Measurements from ENCODE around the gene SLC22A23.

The SLC22A23 gene

GRCh38 chr6:3306848-3307247 lies 150.0 kb downstream of the SLC22A23 start:
- in situ Hi-C loops (cut with HindIII; ENCODE audit: low pct_ligation_motif_present, low pct_unique_long_range_greater_than_20kb, low sequenced_read_pairs) = no loop called here
- DNase-seq = no peak

GRCh38 chr6:3305831-3306230 lies 151.0 kb downstream of the SLC22A23 start:
- no peak for DNase-seq
- in situ Hi-C loops (cut with HindIII; ENCODE audit: low pct_ligation_motif_present, low pct_unique_long_range_greater_than_20kb, low sequenced_read_pairs) = no loop called here

- in situ Hi-C loops (cut with HindIII; ENCODE audit: low pct_ligation_motif_present, low pct_unique_long_range_greater_than_20kb, low sequenced_read_pairs) = no loop called here
- no peak for DNase-seq
Measured at GRCh38 chr6:3305216-3305565, 151.7 kb downstream of the SLC22A23 start.

- DNase-seq = no peak
- in situ Hi-C loops (cut with HindIII; ENCODE audit: low pct_ligation_motif_present, low pct_unique_long_range_greater_than_20kb, low sequenced_read_pairs) = no loop called here
Measured at GRCh38 chr6:3304500-3305215, 152.2 kb downstream of the SLC22A23 start.

GRCh38 chr6:3303795-3304411 lies 152.9 kb downstream of the SLC22A23 start:
- in situ Hi-C loops (cut with HindIII; ENCODE audit: low pct_ligation_motif_present, low pct_unique_long_range_greater_than_20kb, low sequenced_read_pairs) = no loop called here
- no peak for DNase-seq

GRCh38 chr6:3301506-3301905 lies 155.3 kb downstream of the SLC22A23 start:
- DNase-seq = no peak
- in situ Hi-C loops (cut with HindIII; ENCODE audit: low pct_ligation_motif_present, low pct_unique_long_range_greater_than_20kb, low sequenced_read_pairs) = no loop called here

- in situ Hi-C loops (cut with HindIII; ENCODE audit: low pct_ligation_motif_present, low pct_unique_long_range_greater_than_20kb, low sequenced_read_pairs) = no loop called here
- no peak for DNase-seq
Measured at GRCh38 chr6:3299221-3299620, 157.6 kb downstream of the SLC22A23 start.

- in situ Hi-C loops (cut with HindIII; ENCODE audit: low pct_ligation_motif_present, low pct_unique_long_range_greater_than_20kb, low sequenced_read_pairs) = no loop called here
Measured at GRCh38 chr6:3297909-3298308, 158.9 kb downstream of the SLC22A23 start.

GRCh38 chr6:3297006-3297405 lies 159.8 kb downstream of the SLC22A23 start:
- in situ Hi-C loops (cut with HindIII; ENCODE audit: low pct_ligation_motif_present, low pct_unique_long_range_greater_than_20kb, low sequenced_read_pairs) = no loop called here
- DNase-seq = no peak

More at GRCh38 chr6:3297909-3298308, 158.9 kb downstream of the SLC22A23 start:
- DNase-seq = no peak

- in situ Hi-C loops (cut with HindIII; ENCODE audit: low pct_ligation_motif_present, low pct_unique_long_range_greater_than_20kb, low sequenced_read_pairs) = no loop called here
- DNase-seq = no peak
Measured at GRCh38 chr6:3296537-3296936, 160.3 kb downstream of the SLC22A23 start.

- DNase-seq = no peak
- in situ Hi-C loops (cut with HindIII; ENCODE audit: low pct_ligation_motif_present, low pct_unique_long_range_greater_than_20kb, low sequenced_read_pairs) = no loop called here
Measured at GRCh38 chr6:3296078-3296477, 160.8 kb downstream of the SLC22A23 start.

GRCh38 chr6:3294921-3295871 lies 161.7 kb downstream of the SLC22A23 start:
- DNase-seq = no peak
- in situ Hi-C loops (cut with HindIII; ENCODE audit: low pct_ligation_motif_present, low pct_unique_long_range_greater_than_20kb, low sequenced_read_pairs) = no loop called here

GRCh38 chr6:3294396-3294795 lies 162.5 kb downstream of the SLC22A23 start:
- no peak for DNase-seq
- in situ Hi-C loops (cut with HindIII; ENCODE audit: low pct_ligation_motif_present, low pct_unique_long_range_greater_than_20kb, low sequenced_read_pairs) = no loop called here

GRCh38 chr6:3293271-3294155 lies 163.3 kb downstream of the SLC22A23 start:
- in situ Hi-C loops (cut with HindIII; ENCODE audit: low pct_ligation_motif_present, low pct_unique_long_range_greater_than_20kb, low sequenced_read_pairs) = no loop called here

GRCh38 chr6:3292431-3293197 lies 164.2 kb downstream of the SLC22A23 start:
- DNase-seq = no peak
- in situ Hi-C loops (cut with HindIII; ENCODE audit: low pct_ligation_motif_present, low pct_unique_long_range_greater_than_20kb, low sequenced_read_pairs) = no loop called here

More at GRCh38 chr6:3293271-3294155, 163.3 kb downstream of the SLC22A23 start:
- no peak for DNase-seq

GRCh38 chr6:3291987-3292386 lies 164.9 kb downstream of the SLC22A23 start:
- in situ Hi-C loops (cut with HindIII; ENCODE audit: low pct_ligation_motif_present, low pct_unique_long_range_greater_than_20kb, low sequenced_read_pairs) = no loop called here
- no peak for DNase-seq

GRCh38 chr6:3291346-3291745 lies 165.5 kb downstream of the SLC22A23 start:
- DNase-seq = no peak
- in situ Hi-C loops (cut with HindIII; ENCODE audit: low pct_ligation_motif_present, low pct_unique_long_range_greater_than_20kb, low sequenced_read_pairs) = no loop called here

GRCh38 chr6:3290931-3291211 lies 166.0 kb downstream of the SLC22A23 start:
- DNase-seq = no peak
- in situ Hi-C loops (cut with HindIII; ENCODE audit: low pct_ligation_motif_present, low pct_unique_long_range_greater_than_20kb, low sequenced_read_pairs) = no loop called here

Measured in ACHN (cell line).